Neuron (in vitro differentiated cells): ENCODE measurements around the gene FITM1.

Experiments
- H2AFZ ChIP-seq: one replicate; pipeline ENCODE4 v1.6.1; 2013; ENCODE audit warnings: low read depth, mild to moderate bottlenecking, inconsistent platforms, low read length, moderate library complexity
- H3K27me3 ChIP-seq: one replicate; pipeline ENCODE4 v1.6.1; 2013; ENCODE audit warnings: low read length; ENCODE audit not compliant: insufficient read depth
- H3K36me3 ChIP-seq: one replicate; pipeline ENCODE4 v1.6.1; 2013; ENCODE audit warnings: low read length; ENCODE audit not compliant: insufficient read depth
- H3K4me1 ChIP-seq: one replicate; pipeline ENCODE4 v1.6.1; 2013; ENCODE audit warnings: low read length; ENCODE audit not compliant: insufficient read depth
- H3K4me3 ChIP-seq: 2 replicates; pipeline ENCODE4 v1.5.1; 2013; ENCODE audit warnings: mild to moderate bottlenecking, low read length, moderate library complexity
- H3K9me3 ChIP-seq: one replicate; pipeline ENCODE4 v1.6.1; 2013; ENCODE audit warnings: low read length

Gene FITM1

GRCh38 chr14:24156840-24157239, 26.4 kb downstream of the FITM1 start:
- no peaks in the 10 kb centered on the region for H3K27me3 ChIP-seq
- no peaks in the 10 kb centered on the region for H3K9me3 ChIP-seq
- H3K36me3 ChIP-seq = peaks cover 62% of the 10 kb centered on the region
- H3K4me3 ChIP-seq = no peak overlapping the region
- H3K4me1 ChIP-seq = peaks cover 14% of the 10 kb centered on the region
- no peak overlapping the region for H2AFZ ChIP-seq

GRCh38 chr14:24157331-24157730, 26.9 kb downstream of the FITM1 start:
- no peaks in the 10 kb centered on the region for H3K27me3 ChIP-seq
- no peak overlapping the region for H3K4me3 ChIP-seq
- peaks cover 57% of the 10 kb centered on the region for H3K36me3 ChIP-seq
- peaks cover 19% of the 10 kb centered on the region for H3K4me1 ChIP-seq
- no peak overlapping the region for H2AFZ ChIP-seq
- no peaks in the 10 kb centered on the region for H3K9me3 ChIP-seq

- Histone ChIP-seq H3K9me3 (no peaks in the 10 kb centered on the region), H2AFZ (no peak overlapping the region), H3K4me1 (peaks cover 19% of the 10 kb centered on the region), H3K4me3 (no peak overlapping the region), H3K27me3 (no peaks in the 10 kb centered on the region), H3K36me3 (peaks cover 64% of the 10 kb centered on the region)
Observed at GRCh38 chr14:24159777-24160498, 29.5 kb downstream of the FITM1 start.

- Histone ChIP-seq H3K9me3 (no peaks in the 10 kb centered on the region), H3K4me1 (peaks cover 19% of the 10 kb centered on the region), H3K36me3 (peaks cover 64% of the 10 kb centered on the region), H2AFZ (no peak overlapping the region), H3K27me3 (no peaks in the 10 kb centered on the region), H3K4me3 (no peak overlapping the region)
Observed at GRCh38 chr14:24160499-24160849, 30.0 kb downstream of the FITM1 start.

- no peak within 1 kb of the TSS for H2AFZ ChIP-seq
- H3K4me3 ChIP-seq = peak within 1 kb of the TSS; percentile 55
- peaks cover 19% of the 10 kb centered on the region for H3K4me1 ChIP-seq
- peaks cover 64% of the 10 kb centered on the region for H3K36me3 ChIP-seq
- H3K27me3 ChIP-seq = no peaks in the 10 kb centered on the region
- H3K9me3 ChIP-seq = no peaks in the 10 kb centered on the region
Observed at GRCh38 chr14:24160850-24161804, 30.7 kb downstream of the FITM1 start, which contains the start of gene IRF9. IRF9 (plus strand) TSS chr14:24161265; CDS start chr14:24162145, 880 bp downstream.

- peak overlapping the region; percentile 55 for H3K4me3 ChIP-seq
- H3K27me3 ChIP-seq = no peaks in the 10 kb centered on the region
- H3K36me3 ChIP-seq = peaks cover 60% of the 10 kb centered on the region
- H2AFZ ChIP-seq = no peak overlapping the region
- no peaks in the 10 kb centered on the region for H3K9me3 ChIP-seq
- H3K4me1 ChIP-seq = peaks cover 19% of the 10 kb centered on the region
Observed at GRCh38 chr14:24162093-24162492, 31.6 kb downstream of the FITM1 start.

- Histone ChIP-seq H3K4me3 (no peak overlapping the region), H3K9me3 (no peaks in the 10 kb centered on the region), H3K4me1 (peaks cover 19% of the 10 kb centered on the region), H3K36me3 (peaks cover 45% of the 10 kb centered on the region), H2AFZ (no peak overlapping the region), H3K27me3 (no peaks in the 10 kb centered on the region)
Observed at GRCh38 chr14:24164518-24164991, 34.1 kb downstream of the FITM1 start.

- H3K4me1 ChIP-seq = peaks cover 14% of the 10 kb centered on the region
Observed at GRCh38 chr14:24165785-24166184, 35.3 kb downstream of the FITM1 start.

GRCh38 chr14:24167469-24168114, 37.1 kb downstream of the FITM1 start:
- peaks cover 33% of the 10 kb centered on the region for H3K36me3 ChIP-seq
- H3K4me1 ChIP-seq = no peaks in the 10 kb centered on the region
- no peaks in the 10 kb centered on the region for H3K9me3 ChIP-seq
- no peak overlapping the region for H3K4me3 ChIP-seq
- no peak overlapping the region for H2AFZ ChIP-seq
- no peaks in the 10 kb centered on the region for H3K27me3 ChIP-seq

More at GRCh38 chr14:24165785-24166184, 35.3 kb downstream of the FITM1 start:
- H2AFZ ChIP-seq = no peak overlapping the region
- H3K36me3 ChIP-seq = peaks cover 33% of the 10 kb centered on the region
- no peaks in the 10 kb centered on the region for H3K27me3 ChIP-seq
- no peak overlapping the region for H3K4me3 ChIP-seq
- H3K9me3 ChIP-seq = no peaks in the 10 kb centered on the region

- peak within 1 kb of the TSS; percentile 15 for H3K4me3 ChIP-seq
- no peaks in the 10 kb centered on the region for H3K4me1 ChIP-seq
Observed at GRCh38 chr14:24171422-24172260, 41.2 kb downstream of the FITM1 start, which contains the start of gene REC8. REC8 (plus strand) TSS chr14:24172080; CDS start chr14:24172553, 473 bp downstream.

GRCh38 chr14:24172261-24172860, 41.9 kb downstream of the FITM1 start:
- Histone ChIP-seq H3K4me3 (peak overlapping the region; percentile 15), H3K27me3 (no peaks in the 10 kb centered on the region), H2AFZ (no peak overlapping the region), H3K36me3 (peaks cover 4% of the 10 kb centered on the region), H3K4me1 (no peaks in the 10 kb centered on the region), H3K9me3 (no peaks in the 10 kb centered on the region)

More at GRCh38 chr14:24171422-24172260, 41.2 kb downstream of the FITM1 start, which contains the start of gene REC8:
- no peaks in the 10 kb centered on the region for H3K27me3 ChIP-seq
- H3K36me3 ChIP-seq = peaks cover 3% of the 10 kb centered on the region
- no peaks in the 10 kb centered on the region for H3K9me3 ChIP-seq
- no peak within 1 kb of the TSS for H2AFZ ChIP-seq

- no peaks in the 10 kb centered on the region for H3K27me3 ChIP-seq
- no peak overlapping the region for H2AFZ ChIP-seq
- no peak overlapping the region for H3K4me3 ChIP-seq
- H3K4me1 ChIP-seq = no peaks in the 10 kb centered on the region
- peaks cover 4% of the 10 kb centered on the region for H3K36me3 ChIP-seq
- H3K9me3 ChIP-seq = no peaks in the 10 kb centered on the region
Observed at GRCh38 chr14:24172871-24173281, 42.4 kb downstream of the FITM1 start.
